ENCODE measurements around the gene NACC1. TPM values are rescaled to one million over a fixed set of nuclear protein-coding genes. Genes with fewer than 3 reads are reported as not detected.
A peak's percentile ranks its signal among the peaks of the same experiment; 100 is the strongest.

NACC1 gene
- total RNA-seq, 1 experiment from 2014 or later = 55.9 TPM

- TF ChIP-seq CTCF (IDR thresholded peaks at IDR 0.05; ENCODE audit: unreplicated experiment) = peak; percentile 7
- Mint-ChIP-seq H3K4me1 (ENCODE audit: insufficient read depth, unreplicated experiment) (peaks cover 3% of the 10 kb centered on the region), H3K4me3 (ENCODE audit: unreplicated experiment) (no peak overlapping the region), H3K36me3 (ENCODE audit: insufficient read depth, unreplicated experiment) (peaks cover 5% of the 10 kb centered on the region), H3K27ac (ENCODE audit: low read depth, unreplicated experiment) (no peak overlapping the region), H3K27me3 (ENCODE audit: insufficient read depth, unreplicated experiment) (no peaks in the 10 kb centered on the region), H3K9me3 (ENCODE audit: unreplicated experiment) (no peaks in the 10 kb centered on the region)
- BruUV-seq (replicated peaks) = no TSS peak
- CTCF ChIA-PET = interaction anchor here (0.8 to 1.1 kb wide), 3 partner anchors 14 to 135 kb away, joined by 3 to 5 read pairs (median 4); no protein-coding TSS in a partner anchor
- intact Hi-C loops (cut with micrococcal nuclease) = no loop called here
- peak; percentile 34 for DNase-seq (ENCODE audit: unreplicated experiment)
- POLR2A ChIA-PET = interaction anchor here (0.6 to 0.7 kb wide), 2 partner anchors 19 to 140 kb away, joined by 3 read pairs; no protein-coding TSS in a partner anchor
Observed at GRCh38 chr19:13100841-13101589, 17.0 kb upstream of the NACC1 start.

GRCh38 chr19:13101590-13102415, 16.3 kb upstream of the NACC1 start:
- intact Hi-C loops (cut with micrococcal nuclease) = no loop called here
- no peaks in the 10 kb centered on the region for H3K4me1 Mint-ChIP-seq (ENCODE audit: insufficient read depth, unreplicated experiment)
- CTCF ChIA-PET = interaction anchor here (0.8 to 1.1 kb wide), 2 partner anchors 14 to 136 kb away, joined by 3 to 5 read pairs; no protein-coding TSS in a partner anchor
- no peak overlapping the region for H3K27ac Mint-ChIP-seq (ENCODE audit: low read depth, unreplicated experiment)
- no peaks in the 10 kb centered on the region for H3K27me3 Mint-ChIP-seq (ENCODE audit: insufficient read depth, unreplicated experiment)
- DNase-seq (ENCODE audit: unreplicated experiment) = no peak
- no TSS peak for BruUV-seq (replicated peaks)
- no peaks in the 10 kb centered on the region for H3K9me3 Mint-ChIP-seq (ENCODE audit: unreplicated experiment)
- peak; percentile 1 for TF ChIP-seq CTCF (IDR thresholded peaks at IDR 0.05; ENCODE audit: unreplicated experiment)
- H3K4me3 Mint-ChIP-seq (ENCODE audit: unreplicated experiment) = no peak overlapping the region
- H3K36me3 Mint-ChIP-seq (ENCODE audit: insufficient read depth, unreplicated experiment) = peaks cover 10% of the 10 kb centered on the region
- POLR2A ChIA-PET = interaction anchor here (0.6 to 0.7 kb wide), 2 partner anchors 18 to 141 kb away, joined by 3 read pairs; no protein-coding TSS in a partner anchor

GRCh38 chr19:13102416-13102665, 15.7 kb upstream of the NACC1 start:
- H3K27ac Mint-ChIP-seq (ENCODE audit: low read depth, unreplicated experiment) = no peak overlapping the region
- H3K27me3 Mint-ChIP-seq (ENCODE audit: insufficient read depth, unreplicated experiment) = no peaks in the 10 kb centered on the region
- no peaks in the 10 kb centered on the region for H3K9me3 Mint-ChIP-seq (ENCODE audit: unreplicated experiment)
- H3K4me3 Mint-ChIP-seq (ENCODE audit: unreplicated experiment) = no peak overlapping the region
- intact Hi-C loops (cut with micrococcal nuclease) = no loop called here
- BruUV-seq (replicated peaks) = no TSS peak
- no peak for DNase-seq (ENCODE audit: unreplicated experiment)
- no peak for TF ChIP-seq CTCF (IDR thresholded peaks at IDR 0.05; ENCODE audit: unreplicated experiment)
- H3K36me3 Mint-ChIP-seq (ENCODE audit: insufficient read depth, unreplicated experiment) = peaks cover 15% of the 10 kb centered on the region
- no peaks in the 10 kb centered on the region for H3K4me1 Mint-ChIP-seq (ENCODE audit: insufficient read depth, unreplicated experiment)
- ChIA-PET POLR2A (no interaction called here), CTCF (no interaction called here)
